Hematopoietic multipotent progenitor cell treated with erythropoietin and hydrocortisone succinate and interleukin-3 and kit ligand, for 17 days (in vitro differentiated cells): ENCODE data around the gene C1QTNF12.
A peak's percentile ranks its signal among the peaks of the same experiment; 100 is the strongest.

Experiments
- DNase-seq: peaks from one replicate; pipeline ENCODE4 v3.0.0-alpha.2; 2015; ENCODE audit warnings: low spot score

The C1QTNF12 gene

DNA sequence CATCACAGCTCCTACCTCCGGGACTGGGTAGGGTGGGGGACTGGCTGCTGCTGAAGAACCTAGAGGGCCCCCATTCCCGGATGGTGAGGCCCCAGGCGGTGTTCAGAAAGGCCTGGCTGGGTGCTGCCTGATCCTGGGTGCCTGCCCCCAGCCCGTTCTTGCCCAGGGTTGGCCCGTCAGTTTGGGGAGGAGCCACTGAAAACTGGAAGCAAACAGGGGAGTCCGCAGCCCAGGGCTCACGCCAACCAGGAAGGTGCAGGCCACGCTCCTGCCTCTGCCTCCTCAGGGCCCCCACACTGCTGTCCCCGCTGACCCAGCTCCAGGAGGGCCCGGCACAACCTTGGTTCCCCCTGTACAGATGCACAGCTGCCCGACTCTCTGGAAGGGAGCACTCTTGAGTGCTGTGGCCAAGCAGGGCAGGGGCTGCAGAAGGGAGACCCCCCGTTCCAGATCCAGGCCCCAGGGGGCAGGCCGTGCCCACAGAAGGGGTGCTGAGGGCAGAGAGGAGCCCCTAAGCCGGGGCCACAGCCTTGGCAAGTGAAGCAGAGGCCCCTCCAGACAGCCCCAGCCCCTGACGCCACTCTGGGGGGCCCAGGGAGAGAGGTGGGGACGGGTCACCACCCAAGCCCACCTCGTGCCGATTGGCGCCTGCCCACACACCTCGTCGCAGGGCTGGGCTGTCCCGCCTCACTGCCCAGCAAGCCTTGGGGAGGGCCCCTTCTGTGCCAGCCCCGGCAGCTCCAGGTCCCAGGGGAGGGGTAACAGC lies 5.5 kb downstream of the C1QTNF12 start:
- DNase-seq = no peak

DNA sequence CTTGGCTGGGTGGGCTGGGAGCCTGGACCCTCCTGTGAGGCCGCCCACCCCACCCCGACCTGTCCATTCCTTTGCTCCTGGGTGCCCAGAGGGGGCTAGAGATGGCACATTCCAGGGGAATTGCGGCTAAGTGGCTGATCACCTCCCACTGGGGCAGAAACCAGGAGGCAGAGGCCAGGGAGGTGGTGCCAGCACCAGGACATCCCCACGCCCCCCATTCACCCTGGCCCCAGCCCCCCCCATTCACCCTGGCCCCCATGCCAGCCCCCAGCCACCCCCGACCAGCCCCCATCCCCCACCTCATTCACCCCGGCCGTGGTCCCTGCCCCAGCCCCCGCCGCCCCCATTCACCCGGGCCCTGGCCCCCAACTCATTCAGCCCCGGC lies 6.2 kb downstream of the C1QTNF12 start:
- no peak for DNase-seq

DNA sequence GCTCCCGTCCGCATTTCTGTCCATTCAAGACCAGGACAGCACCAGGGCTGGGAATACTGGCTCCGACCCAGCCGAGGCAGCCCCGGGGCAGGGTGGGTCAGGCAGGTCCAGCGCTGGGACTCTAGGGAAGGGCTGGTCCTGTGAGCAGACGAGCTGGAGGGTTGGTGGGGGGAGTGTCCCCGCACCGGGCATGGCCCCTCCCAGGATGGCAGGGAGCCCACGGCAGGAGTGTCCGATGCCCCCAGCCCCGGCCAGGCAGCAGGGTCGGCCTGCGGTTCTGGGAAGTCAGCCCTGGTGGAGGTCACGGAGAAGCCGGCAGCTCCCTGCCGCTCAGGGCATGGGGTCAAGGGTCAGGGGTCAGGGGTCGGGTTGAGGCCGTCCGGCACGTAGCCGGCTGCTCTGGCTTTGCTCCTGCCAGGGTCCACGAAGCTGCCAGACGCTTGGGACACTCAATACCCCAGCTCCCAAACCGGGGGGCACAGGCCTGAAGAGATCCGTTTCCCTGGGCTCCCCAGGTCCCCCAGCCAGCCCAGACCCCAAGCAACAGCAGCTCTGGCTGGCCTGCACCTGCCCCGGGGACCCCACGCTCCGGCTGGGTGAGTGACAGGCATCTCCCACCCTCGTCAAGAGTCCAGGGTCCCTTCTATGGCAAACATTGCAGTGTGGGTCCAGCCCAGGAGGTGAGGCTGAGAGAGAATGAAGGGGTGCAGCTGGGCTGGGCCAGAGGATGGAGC lies 6.7 kb downstream of the C1QTNF12 start:
- DNase-seq = no peak

DNA sequence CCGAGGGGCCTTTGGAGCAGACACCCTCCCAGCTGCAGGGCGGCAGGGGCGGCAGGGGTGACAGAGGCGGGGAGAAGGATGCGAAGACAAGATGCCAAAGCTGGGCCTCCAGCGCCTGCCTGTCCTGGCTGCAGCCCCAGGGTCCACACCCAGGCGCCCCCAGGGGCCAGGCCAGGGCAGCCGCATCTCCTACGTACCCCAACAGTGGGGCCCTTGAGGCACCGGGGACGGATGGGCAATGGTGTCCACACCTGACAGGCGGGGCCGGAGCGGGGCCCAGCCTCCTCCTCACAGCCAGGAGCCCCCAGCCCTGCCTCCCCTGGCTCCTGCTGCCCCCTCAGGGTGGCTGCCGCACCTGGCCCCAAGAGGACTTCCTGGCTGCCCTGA lies 7.3 kb downstream of the C1QTNF12 start:
- no peak for DNase-seq

DNA sequence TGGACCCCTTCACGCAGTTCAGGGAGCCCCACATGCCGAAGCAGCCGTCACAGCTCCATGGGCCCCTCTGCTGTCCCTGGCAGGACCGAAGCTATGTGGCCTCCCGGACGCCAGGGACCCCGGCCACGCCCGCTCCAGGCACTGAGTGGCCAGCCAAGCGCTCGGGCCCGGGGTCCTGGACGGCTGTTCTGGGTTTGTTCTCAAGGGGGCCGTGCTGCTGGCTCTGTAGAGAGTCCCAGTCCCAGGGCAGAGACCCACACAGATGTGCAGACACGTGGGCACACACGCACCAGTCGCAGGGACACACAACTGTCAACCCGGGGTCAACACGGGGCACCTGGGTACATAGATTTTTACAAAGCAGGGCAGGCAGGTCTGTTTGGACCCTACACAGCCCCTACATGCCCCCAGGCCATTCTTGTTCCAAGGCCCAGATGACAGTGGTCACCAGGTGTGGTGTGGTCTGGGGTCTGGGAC lies 7.8 kb downstream of the C1QTNF12 start:
- DNase-seq = no peak

DNA sequence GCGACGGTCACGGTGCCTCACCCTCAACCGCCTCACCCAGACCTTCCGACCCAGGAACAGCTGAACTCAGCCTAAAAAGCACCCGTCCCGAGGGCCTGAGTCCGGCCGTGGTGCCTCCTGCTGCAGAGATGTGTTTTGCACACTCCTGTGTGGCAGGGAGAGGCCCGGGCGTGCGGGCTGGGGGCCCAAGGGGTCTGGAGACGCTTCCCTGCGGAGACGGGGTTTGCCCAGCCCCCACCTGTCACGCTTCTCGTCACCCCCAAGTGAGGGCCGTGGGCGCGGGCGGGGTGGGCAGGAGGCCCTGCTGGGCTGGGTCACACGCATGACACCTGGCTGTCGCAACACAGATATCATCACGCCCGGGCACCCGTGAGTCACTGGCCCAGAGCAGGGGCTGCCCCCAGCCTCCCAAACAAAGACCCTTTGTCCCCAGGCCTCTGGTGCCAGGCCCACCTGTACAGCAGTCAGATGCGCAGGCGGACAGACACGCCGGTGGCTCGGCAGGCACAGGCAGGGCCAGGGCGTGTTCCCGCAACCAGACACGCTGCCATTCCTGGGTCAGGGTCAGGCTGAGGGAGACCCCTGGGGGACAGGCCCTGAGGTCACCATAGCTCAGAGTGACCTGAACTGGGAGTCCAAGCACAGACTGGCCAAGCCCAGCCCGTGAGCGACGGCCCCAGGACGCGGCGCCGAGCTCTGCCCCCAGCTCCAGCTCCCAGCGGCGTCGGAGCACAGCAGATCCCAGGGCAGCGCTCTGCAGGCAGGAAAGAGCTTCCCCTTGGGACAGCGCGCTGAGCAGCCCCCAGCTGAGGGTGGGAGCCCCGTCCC lies 8.4 kb downstream of the C1QTNF12 start:
- no peak for DNase-seq

DNA sequence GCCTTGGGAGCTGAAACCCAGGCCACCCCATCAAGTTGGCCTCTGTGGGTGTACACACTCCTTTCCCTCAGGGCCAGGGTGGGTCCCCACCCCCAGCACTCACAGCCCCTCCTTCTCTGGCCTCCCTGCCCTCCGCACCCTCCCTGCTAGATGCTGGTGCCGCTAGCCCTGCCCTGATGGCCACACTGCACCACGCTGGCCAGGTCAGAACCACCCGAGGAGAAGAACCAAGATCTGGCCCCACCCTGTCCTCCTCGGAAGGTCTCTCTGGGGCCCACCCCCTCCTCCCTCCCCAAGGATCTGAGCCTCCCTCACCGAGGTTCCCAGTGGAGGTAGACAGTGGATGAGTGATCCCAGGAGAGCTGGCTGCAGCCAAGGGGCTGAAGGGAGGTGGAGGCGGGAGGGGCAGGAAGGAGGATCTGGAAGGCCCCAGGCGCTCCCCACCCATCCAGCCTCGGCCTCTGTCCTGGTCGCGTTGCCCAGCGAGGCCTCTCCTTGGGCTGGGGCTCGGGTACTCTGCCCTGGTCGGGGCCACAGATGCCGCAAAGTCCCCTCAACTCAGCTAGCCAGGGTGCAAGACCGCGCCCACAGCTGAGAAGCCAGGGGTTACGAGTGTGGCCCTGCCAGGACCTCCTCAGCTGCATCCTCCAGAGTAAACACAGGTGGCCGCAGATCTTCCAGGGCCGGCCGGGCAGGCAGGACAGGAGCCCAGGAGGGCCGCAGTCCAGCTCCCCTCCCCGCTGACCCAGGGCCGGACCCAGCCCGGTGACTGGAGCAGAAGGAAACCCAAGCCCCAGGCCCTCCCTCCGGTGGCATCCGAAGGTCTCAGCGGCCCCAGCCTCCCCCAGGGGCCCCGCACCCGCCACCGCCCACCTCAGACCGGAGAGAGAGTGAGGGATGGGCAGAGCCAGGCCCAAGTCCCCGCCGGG lies 9.3 kb downstream of the C1QTNF12 start:
- DNase-seq = no peak

DNA sequence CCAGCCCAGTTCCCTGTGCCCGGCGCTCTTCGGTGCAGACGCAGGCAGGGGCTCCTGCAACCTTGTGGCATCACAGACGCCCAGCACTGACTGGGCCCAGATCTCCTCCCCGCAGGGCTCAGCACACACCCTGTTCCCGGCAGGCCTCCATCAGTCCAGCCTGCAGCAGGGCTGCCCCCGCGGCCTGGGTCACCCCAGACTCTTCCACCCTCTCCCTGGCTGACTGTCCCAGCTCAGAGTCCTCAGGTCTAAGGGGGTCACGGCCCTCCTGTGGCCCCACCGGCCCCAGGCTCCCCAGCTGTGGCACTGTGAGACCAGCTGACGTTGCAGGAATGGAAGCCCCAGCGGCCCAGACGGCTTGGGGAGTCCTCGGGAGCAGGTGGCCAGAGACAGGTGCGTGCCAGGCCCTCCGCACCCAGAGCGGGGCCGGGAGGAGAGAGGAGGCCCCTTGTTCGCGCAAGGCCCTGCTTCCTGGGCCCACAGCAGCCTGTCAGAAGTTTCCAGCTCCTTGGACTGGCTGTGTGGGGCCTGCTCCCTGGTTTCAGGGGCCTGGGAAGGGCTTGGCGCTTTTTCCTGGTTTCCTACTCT lies 10.3 kb downstream of the C1QTNF12 start:
- no peak for DNase-seq

DNA sequence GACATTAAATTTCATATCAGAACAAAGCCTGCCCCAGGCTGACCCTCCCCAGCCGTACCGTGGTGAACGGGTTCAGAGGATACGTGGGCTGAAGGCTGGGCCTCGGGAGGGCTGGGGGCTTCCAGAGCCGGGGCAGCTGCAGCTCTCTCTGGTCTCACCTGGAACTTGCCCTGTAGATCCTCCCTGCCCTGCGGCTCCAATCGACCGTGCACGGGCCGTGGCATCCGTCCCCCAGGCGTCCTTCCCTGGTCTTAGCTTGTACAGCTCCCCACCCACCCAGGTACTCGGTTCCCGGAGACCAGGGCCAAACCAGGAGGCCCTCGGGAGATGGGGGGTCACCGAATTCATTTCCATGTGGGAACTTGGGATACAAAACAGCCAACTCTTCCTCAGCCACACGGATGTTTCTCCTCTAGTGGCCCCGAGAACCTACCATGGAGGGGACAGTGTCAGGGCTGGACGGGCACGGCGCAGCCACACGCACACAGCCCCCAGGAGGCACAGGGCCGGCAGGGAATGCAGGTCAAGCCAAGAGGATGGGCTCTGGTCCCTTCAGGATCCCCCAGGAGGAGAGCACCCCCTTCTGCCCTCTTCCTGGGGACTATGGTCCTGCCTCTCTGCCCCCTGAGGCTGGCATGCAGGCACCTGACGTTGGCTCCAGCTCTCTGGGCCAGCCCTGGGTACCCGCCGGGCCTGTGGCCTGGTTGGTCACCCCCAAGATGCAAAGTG lies 11.3 kb downstream of the C1QTNF12 start:
- no peak for DNase-seq

DNA sequence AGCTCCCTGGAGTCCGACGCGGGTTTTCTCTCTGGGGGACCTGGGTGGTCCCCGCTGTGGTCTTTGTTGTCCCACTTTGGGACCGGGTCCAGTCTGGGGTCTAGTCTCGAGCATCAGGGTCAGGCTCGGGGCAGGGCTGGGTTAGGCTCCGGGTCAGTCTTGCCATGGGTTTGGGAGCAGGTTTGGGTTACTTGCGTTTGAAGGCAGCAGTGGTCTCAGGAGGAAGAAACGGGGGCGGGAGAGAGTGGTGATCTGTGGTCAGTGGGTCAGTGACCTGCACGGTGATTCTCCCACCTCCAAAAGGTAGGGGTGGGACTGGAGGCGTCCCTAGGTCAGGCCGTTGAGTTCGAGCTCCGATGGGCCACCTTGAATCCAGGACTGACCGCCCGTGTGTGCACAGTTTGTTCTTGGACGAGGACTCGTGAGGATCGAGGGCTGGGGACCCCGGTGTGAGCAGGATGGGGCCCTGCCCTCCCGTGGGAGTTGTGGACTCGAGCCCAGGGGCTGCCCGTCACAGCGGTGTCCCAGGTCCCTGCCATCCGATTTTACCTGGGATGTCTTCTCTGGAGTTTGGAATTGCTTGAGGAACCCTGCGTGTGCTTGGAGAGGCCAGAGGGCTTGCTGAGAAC lies 12.2 kb downstream of the C1QTNF12 start:
- DNase-seq = no peak

DNA sequence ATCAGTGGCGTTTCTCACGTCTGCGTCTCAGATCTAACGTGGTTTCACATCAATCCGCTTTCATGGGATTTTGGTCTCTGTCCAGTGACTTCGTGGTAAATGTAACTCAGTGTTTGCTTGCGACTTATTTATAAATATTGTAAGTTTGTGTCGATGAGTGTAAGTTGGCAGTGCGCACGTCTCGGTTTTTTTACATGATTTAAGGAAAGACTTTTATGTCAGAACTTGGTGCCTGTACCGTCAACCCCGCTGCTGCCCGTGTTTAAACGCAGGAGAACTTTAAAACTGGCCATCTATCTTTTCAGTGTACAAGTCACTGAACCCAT lies 13.0 kb downstream of the C1QTNF12 start:
- no peak for DNase-seq

DNA sequence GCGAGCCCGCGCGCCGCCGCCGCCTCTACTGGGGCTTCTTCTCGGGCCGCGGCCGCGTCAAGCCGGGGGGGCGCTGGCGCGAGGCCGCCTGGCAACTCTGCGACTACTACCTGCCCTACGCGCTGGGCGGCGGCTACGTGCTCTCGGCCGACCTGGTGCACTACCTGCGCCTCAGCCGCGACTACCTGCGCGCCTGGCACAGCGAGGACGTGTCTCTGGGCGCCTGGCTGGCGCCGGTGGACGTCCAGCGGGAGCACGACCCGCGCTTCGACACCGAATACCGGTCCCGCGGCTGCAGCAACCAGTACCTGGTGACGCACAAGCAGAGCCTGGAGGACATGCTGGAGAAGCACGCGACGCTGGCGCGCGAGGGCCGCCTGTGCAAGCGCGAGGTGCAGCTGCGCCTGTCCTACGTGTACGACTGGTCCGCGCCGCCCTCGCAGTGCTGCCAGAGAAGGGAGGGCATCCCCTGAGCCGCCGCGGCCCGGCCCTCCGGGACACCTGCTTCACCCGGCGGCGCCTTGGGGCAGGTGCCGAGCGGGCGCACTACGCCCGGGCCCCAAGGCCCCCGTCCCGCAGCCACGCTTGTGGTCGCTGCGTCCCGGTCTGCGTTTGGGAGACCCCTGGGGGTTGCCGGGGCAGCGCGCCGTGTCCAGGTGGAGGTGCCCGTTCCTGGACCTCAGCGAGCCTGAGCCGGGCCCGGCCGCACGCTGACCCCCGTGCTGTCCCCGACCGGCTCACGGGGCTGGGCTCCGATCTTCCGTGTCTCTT lies 13.5 kb downstream of the C1QTNF12 start:
- DNase-seq = no peak

DNA sequence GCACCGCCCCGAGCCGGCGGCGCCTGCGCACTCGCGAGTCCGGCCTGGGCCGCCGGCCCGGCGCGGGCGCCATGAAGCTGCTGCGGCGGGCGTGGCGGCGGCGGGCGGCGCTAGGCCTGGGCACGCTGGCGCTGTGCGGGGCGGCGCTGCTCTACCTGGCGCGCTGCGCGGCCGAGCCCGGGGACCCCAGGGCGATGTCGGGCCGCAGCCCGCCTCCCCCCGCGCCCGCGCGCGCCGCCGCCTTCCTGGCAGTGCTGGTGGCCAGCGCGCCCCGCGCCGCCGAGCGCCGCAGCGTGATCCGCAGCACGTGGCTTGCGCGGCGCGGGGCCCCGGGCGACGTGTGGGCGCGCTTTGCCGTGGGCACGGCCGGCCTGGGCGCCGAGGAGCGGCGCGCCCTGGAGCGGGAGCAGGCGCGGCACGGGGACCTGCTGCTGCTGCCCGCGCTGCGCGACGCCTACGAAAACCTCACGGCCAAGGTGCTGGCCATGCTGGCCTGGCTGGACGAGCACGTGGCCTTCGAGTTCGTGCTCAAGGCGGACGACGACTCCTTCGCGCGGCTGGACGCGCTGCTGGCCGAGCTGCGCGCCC lies 14.2 kb downstream of the C1QTNF12 start, which contains the start of gene B3GALT6:
TSS of gene B3GALT6 (plus strand) at position 30 of the 588 bp plus-strand sequence. CDS start at position 72, 42 bp downstream.
- DNase-seq = no peak

DNA sequence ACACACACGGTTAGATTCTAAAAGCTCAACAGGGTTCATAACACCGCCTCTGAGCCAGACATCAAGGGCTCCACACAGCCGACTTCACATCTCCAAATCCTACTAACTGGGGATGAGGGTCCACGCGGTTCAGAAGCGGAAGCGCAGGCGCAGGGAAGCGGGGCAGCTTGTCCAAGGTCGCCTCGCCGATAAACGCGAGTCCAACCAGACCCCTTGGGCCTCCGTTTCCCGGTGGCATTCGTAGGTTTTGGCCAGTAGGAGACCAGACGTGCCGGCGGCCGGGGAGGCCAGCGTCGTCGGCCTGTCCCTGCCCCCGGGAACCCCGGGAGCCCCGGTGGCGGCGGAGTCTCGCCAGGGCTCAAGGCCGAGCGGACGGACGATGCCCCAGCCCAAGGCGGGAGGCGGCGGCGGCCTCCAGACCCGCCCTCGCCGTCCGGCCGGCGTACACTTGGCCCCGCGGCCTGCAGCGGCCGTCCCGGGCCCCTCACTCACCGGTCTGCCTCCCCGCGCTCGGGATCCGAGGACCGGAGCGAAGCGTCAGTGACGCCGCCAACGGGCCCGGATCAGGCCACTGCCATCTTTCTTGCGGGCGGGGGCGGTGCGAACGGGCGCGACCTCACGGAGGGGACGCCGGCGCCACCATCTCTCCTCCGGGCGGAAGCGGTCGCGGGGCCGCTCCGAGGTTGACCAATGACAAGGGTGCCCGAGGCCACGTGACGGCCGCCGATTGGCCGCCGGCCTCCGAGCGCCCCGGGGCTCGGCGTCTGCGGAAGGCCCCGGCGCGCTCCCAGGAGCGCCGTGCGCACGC lies 14.9 kb downstream of the C1QTNF12 start, which contains the start of gene SDF4:
TSS of gene SDF4 (minus strand) at position 602 of the 808 bp plus-strand sequence. CDS start 3,229 bp downstream, outside the sequence.
- peak; percentile 98 for DNase-seq

DNA sequence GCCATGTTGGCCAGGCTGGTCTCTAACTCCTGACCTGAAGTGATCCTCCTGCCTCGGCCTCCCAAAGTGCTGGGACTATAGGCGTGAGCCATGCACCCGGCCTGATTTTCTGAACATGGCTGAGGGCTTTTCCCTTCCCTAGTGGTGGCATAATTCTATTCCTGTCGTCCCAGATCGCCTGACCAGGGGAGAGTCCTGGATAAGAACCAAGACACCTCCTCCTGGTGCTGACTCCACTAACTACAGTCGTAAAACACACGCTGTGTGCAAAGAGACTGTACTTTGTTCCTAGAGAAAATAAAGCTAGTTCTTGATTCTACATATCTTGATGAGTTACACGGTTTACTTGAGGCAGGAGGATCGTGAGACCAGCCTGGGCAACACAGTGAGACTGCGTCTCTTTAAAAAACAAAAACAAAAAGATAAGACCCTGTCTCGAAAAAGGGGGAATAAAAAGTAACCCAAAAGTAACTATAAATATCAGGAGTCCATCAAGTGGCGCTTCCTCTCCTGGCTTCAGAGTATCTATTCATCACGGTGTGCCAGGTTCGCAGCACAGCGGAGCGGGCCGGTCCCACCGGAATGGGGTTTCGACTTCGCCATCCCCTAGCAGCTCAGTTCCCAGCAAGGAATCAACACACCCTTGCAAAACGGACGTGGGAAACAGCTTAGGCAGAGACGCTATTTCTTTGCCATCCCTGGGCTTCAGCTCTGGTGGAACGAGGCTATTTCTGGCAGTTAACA lies 15.7 kb downstream of the C1QTNF12 start:
- DNase-seq = peak; percentile 15

DNA sequence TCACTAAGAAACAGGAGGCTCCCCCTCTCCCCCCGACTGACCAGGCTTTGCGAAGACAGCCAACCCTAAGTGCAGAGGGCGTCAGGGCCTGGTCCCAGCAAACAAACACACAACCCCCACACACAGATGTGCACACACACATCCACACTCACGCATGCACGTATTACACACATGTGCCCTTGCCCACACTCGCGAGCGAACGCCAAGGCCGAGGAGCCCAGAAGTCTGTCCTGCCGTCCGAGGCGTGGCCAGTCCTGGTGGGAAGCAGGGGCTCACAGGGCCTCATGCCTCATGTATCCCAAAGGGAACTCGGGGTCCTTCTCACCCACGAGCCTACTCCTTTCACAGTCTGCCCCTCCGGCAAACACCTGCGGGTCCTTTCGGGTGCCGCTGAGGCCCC lies 16.8 kb downstream of the C1QTNF12 start:
- no peak for DNase-seq
